ENCODE results near the gene DRD2. TPM values are rescaled to one million over a fixed set of nuclear protein-coding genes. Genes with fewer than 3 reads are reported as not detected.
"Not testable (repeated sequence)": the region's sequence is repeated elsewhere in the genome, so short reads cannot be mapped to it uniquely, and the experiment has no call there.

Gene DRD2
- not detected in 2 replicates for total RNA-seq

GRCh38 chr11:113475160-113475761, at the start of gene DRD2:
DRD2 (minus strand) TSS chr11:113475398; CDS start chr11:113424651, 50,747 bp downstream.
- no peak for TF ChIP-seq CTCF (IDR thresholded peaks at IDR 0.05; ENCODE audit: insufficient read depth, low read depth, low read length)
- H3K4me3 ChIP-seq (ENCODE audit: low read depth, low read length) = peak within 1 kb of the TSS; percentile 23
- DNase-seq (ENCODE audit: low read depth) = no peak

- H3K4me3 ChIP-seq (ENCODE audit: low read depth, low read length) = not testable (repeated sequence)
These were observed 48.7 kb upstream of the DRD2 start for GRCh38 chr11:113523906-113524305.

DNA sequence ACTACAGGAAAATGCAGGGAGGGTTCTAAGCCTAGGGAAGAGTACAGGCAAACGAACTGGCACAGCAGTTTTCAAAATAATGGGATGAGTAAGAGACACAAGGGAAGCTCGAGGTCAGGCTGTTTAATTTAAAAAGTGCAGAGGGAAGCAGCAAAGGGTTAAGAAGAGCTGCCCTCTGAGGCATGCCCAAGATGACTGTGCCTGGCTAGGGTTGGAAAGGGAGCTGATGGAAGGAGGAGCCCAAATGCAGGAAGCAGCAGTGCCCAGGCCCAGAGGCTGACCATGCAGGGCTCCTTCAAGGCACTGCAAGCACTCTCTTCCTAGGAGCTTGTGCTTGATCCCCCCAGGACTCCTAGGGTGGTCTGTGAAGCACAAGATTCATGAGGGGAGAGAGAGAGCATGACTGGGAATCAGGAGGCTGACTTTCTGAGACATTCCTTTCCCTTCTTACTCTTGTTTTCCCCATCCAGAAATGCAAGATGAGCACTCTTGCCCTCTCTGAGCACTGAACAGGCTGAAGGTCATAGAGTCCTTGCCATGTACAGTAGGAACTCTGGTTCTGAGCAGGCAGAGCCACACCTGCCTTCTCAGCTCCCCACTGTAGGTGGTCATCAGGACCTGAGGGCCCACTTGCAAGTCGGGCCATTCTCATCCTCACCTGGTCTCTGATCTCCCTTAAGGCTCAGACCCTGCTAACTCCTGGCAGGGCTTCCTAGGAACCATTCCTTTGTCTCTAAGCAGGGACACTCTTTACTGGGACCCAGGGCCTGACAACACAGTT, 46.7 kb upstream of the DRD2 start:
- no peak for DNase-seq (ENCODE audit: low read depth)
- no peak for TF ChIP-seq CTCF (IDR thresholded peaks at IDR 0.05; ENCODE audit: insufficient read depth, low read depth, low read length)
- H3K4me3 ChIP-seq (ENCODE audit: low read depth, low read length) = no peak overlapping the region

More at GRCh38 chr11:113523906-113524305, 48.7 kb upstream of the DRD2 start:
- not testable (repeated sequence) for DNase-seq (ENCODE audit: low read depth)

GRCh38 chr11:113519989-113520613, 44.9 kb upstream of the DRD2 start:
- no peak for TF ChIP-seq CTCF (IDR thresholded peaks at IDR 0.05; ENCODE audit: insufficient read depth, low read depth, low read length)
- DNase-seq (ENCODE audit: low read depth) = no peak

DNA sequence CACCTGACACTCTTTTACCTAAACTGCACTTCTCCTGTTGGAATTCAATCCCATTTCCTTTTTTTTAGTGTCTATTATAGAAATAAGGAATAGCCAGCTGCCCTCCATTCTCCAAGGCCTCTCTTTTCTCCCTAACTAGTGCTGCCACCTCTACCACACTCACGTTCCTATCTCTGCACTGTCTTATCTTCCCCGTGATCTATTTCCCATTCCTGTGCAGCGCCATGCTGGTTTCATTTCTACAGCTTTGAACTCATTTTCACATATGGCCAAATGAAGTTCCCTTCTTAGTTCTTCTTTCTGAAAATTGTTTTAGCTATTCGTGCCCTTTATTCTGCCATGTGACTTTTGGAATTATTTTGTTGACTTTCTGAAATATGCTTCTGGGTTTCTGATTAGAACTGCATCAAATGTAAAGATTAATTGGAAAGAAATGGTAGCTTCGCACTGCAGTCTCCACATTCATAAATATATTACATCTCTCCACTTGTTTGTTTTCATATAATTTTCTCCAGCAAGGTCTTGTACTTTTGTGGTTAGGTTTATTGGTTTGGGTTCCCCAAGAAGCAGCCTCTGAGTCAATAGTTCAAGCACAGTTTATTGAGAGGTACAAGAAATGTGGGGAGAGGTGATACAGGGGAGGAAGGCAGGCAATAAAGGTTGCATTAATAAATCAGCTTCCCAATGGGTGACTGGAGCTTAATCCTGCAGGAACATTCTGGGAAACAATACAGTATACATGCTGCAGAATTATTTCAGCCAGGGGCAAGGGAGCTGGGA, 43.7 kb upstream of the DRD2 start:
- DNase-seq (ENCODE audit: low read depth) = no peak
- no peak overlapping the region for H3K4me3 ChIP-seq (ENCODE audit: low read depth, low read length)
- no peak for TF ChIP-seq CTCF (IDR thresholded peaks at IDR 0.05; ENCODE audit: insufficient read depth, low read depth, low read length)

More at GRCh38 chr11:113519989-113520613, 44.9 kb upstream of the DRD2 start:
- H3K4me3 ChIP-seq (ENCODE audit: low read depth, low read length) = no peak overlapping the region

GRCh38 chr11:113517361-113517760, 42.2 kb upstream of the DRD2 start:
- no peak for DNase-seq (ENCODE audit: low read depth)
- no peak for TF ChIP-seq CTCF (IDR thresholded peaks at IDR 0.05; ENCODE audit: insufficient read depth, low read depth, low read length)

More at GRCh38 chr11:113517361-113517760, 42.2 kb upstream of the DRD2 start:
- H3K4me3 ChIP-seq (ENCODE audit: low read depth, low read length) = no peak overlapping the region
